SK-N-SH treated with all-trans-retinoic acid at 6 μM for 48 hours (cell line): Measurements from ENCODE around the gene GORAB.

Experiments
- OSR1 ChIP-seq: fragments of 250-450 bp; sonication (Bioruptor Pico); IDR thresholded peaks from 2 replicates; pipeline ENCODE4 v1.8.0; 2022; ENCODE audit warnings: moderate library complexity, mild to moderate bottlenecking, inconsistent platforms
- PPARA ChIP-seq: fragments of 250-450 bp; sonication (Bioruptor Pico); IDR thresholded peaks from 2 replicates; pipeline ENCODE4 v1.5.0; 2020; ENCODE audit warnings: mild to moderate bottlenecking, borderline replicate concordance
- RARB ChIP-seq: fragments of 250-450 bp; sonication (Bioruptor Pico); IDR thresholded peaks from 2 replicates; pipeline ENCODE4 v1.8.0; 2021; ENCODE audit warnings: mild to moderate bottlenecking, moderate library complexity
- ZC3H10 ChIP-seq: fragments of 250-450 bp; sonication (Bioruptor Pico); IDR thresholded peaks from 2 replicates; pipeline ENCODE4 v1.5.1; 2021; ENCODE audit warnings: mild to moderate bottlenecking, moderate library complexity
- ZFP3 ChIP-seq: fragments of 250-450 bp; sonication (Bioruptor Pico); IDR thresholded peaks from 2 replicates; pipeline ENCODE4 v1.5.0; 2020; ENCODE audit warnings: mild to moderate bottlenecking, moderate library complexity
- TF ChIP-seq, protein P1 (sequence below): fragments of 250-450 bp; sonication (Bioruptor Pico); IDR thresholded peaks from 2 replicates; pipeline ENCODE4 v1.8.0; 2020; ENCODE audit warnings: mild to moderate bottlenecking, moderate library complexity, borderline replicate concordance

DNA sequence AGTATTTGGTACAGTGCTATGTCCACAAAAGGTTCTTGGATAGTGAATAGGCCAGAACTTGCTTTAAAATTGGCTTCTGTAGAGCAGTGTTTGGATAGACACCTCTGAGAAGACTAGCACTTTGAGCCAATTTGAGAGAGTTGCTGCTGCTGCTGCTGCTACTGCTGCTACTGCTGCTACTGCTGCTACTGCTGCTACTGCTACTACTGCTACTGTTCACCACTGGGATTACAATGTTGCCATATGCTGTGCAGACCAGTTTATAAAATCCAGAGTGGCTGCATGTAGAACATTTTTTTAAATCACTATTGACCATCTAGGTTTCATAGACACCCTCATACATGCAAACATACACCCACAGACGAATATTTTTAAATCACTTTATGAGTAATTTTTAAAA lies 15.3 kb downstream of the GORAB start:
- TF ChIP-seq OSR1 (no peak), ZFP3 (CRISPR knock-in tag) (no peak), RARB (CRISPR knock-in tag) (no peak), PPARA (CRISPR knock-in tag) (no peak), ZC3H10 (CRISPR knock-in tag) (no peak)
- TF ChIP-seq, protein P1, sequence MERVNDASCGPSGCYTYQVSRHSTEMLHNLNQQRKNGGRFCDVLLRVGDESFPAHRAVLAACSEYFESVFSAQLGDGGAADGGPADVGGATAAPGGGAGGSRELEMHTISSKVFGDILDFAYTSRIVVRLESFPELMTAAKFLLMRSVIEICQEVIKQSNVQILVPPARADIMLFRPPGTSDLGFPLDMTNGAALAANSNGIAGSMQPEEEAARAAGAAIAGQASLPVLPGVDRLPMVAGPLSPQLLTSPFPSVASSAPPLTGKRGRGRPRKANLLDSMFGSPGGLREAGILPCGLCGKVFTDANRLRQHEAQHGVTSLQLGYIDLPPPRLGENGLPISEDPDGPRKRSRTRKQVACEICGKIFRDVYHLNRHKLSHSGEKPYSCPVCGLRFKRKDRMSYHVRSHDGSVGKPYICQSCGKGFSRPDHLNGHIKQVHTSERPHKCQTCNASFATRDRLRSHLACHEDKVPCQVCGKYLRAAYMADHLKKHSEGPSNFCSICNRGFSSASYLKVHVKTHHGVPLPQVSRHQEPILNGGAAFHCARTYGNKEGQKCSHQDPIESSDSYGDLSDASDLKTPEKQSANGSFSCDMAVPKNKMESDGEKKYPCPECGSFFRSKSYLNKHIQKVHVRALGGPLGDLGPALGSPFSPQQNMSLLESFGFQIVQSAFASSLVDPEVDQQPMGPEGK (CRISPR knock-in tag): no peak
